ENCODE results near the gene CLIC6. TPM values are rescaled to one million over a fixed set of nuclear protein-coding genes. Genes with fewer than 3 reads are reported as not detected.

CLIC6 gene
- total and polyA plus RNA-seq, 9 of the 15 experiments (the other 6 are each of a cell fraction or from before 2014, with no cell fraction given) = not detected

GRCh38 chr21:34730194-34730593, 61.4 kb downstream of the CLIC6 start (continued):
- TF ChIP-seq ZNF592 (IDR thresholded peaks at IDR 0.05) (no peak), KLF10 (CRISPR knock-in tag; IDR thresholded peaks at IDR 0.05) (no peak), HINFP (tag; conservative IDR thresholded peaks at IDR 0.05; ENCODE audit: low read depth) (no peak), CBFB (CRISPR knock-in tag; IDR thresholded peaks at IDR 0.05) (no peak), PTRF (tag; IDR thresholded peaks at IDR 0.05) (no peak), VEZF1 (CRISPR knock-in tag; IDR thresholded peaks at IDR 0.05) (peak; percentile 13; the same call in 1 of the 2 replicates)
